Neural progenitor cell (in vitro differentiated cells): ENCODE results near the gene RBM14. TPM values are rescaled to one million over a fixed set of nuclear protein-coding genes. Genes with fewer than 3 reads are reported as not detected.

Experiments
- DNase-seq: peaks from one replicate; pipeline ENCODE4 v3.0.0-alpha.2; 2016; ENCODE audit warnings: low spot score
- H2AFZ ChIP-seq: fragments of 200-600 bp; sonication (generic); replicated peaks from 2 replicates; pipeline ENCODE4 v1.6.1; 2016; ENCODE audit warnings: antibody characterized with exemption
- H3F3A ChIP-seq: fragments of 200-600 bp; sonication (generic); 2 replicates; pipeline ENCODE4 v1.6.1; 2016; ENCODE audit warnings: antibody characterized with exemption, low read depth
- H3K27ac ChIP-seq: fragments of 200-600 bp; sonication (generic); 2 replicates; pipeline ENCODE4 v1.5.1; 2016; ENCODE audit warnings: mild to moderate bottlenecking
- H3K27me3 ChIP-seq: fragments of 200-600 bp; sonication (generic); 2 replicates; pipeline ENCODE4 v1.6.1; 2016; ENCODE audit warnings: mild to moderate bottlenecking, moderate library complexity
- H3K36me3 ChIP-seq: fragments of 200-600 bp; sonication (generic); 2 replicates; pipeline ENCODE4 v1.5.1; 2016
- H3K4me1 ChIP-seq: fragments of 200-600 bp; sonication (generic); 2 replicates; pipeline ENCODE4 v1.6.1; 2016; ENCODE audit warnings: mixed run types
- H3K4me2 ChIP-seq: fragments of 200-600 bp; sonication (generic); 2 replicates; pipeline ENCODE4 v1.6.1; 2016
- H3K4me3 ChIP-seq: fragments of 200-600 bp; sonication (generic); 2 replicates; pipeline ENCODE4 v1.5.1; 2016
- H3K79me2 ChIP-seq: fragments of 200-600 bp; sonication (generic); 2 replicates; pipeline ENCODE4 v1.6.1; 2016; ENCODE audit warnings: low read depth
- H3K9ac ChIP-seq: fragments of 200-600 bp; sonication (generic); 2 replicates; pipeline ENCODE4 v1.6.1; 2016
- H3K9me3 ChIP-seq: fragments of 200-600 bp; sonication (generic); 2 replicates; pipeline ENCODE4 v1.5.1; 2016; ENCODE audit warnings: low read depth
- H4K20me1 ChIP-seq: fragments of 200-600 bp; sonication (generic); 2 replicates; pipeline ENCODE4 v1.6.1; 2016; ENCODE audit warnings: low read depth
- H3K27ac Mint-ChIP-seq: 3 replicates; pipeline ENCODE4 v1.8.0; 2021; ENCODE audit warnings: mixed read lengths
- H3K27me3 Mint-ChIP-seq: 2 replicates; pipeline ENCODE4 v1.8.0; 2022; ENCODE audit warnings: low read depth, mild to moderate bottlenecking, inconsistent platforms, moderate library complexity, mixed read lengths; ENCODE audit not compliant: insufficient read depth
- H3K36me3 Mint-ChIP-seq: 3 replicates; pipeline ENCODE4 v1.8.0; 2021; ENCODE audit warnings: mixed read lengths
- H3K4me1 Mint-ChIP-seq: 3 replicates; pipeline ENCODE4 v1.8.0; 2021; ENCODE audit warnings: mixed read lengths
- H3K4me3 Mint-ChIP-seq: 3 replicates; pipeline ENCODE4 v1.8.0; 2021; ENCODE audit warnings: mild to moderate bottlenecking, moderate library complexity, mixed read lengths
- H3K9me3 Mint-ChIP-seq: 3 replicates; pipeline ENCODE4 v1.8.0; 2020; ENCODE audit warnings: mixed read lengths
- EZH2 ChIP-seq: fragments of 200-600 bp; sonication (generic); IDR thresholded peaks from 2 replicates; pipeline ENCODE4 v1.6.1; 2017; ENCODE audit warnings: antibody characterized with exemption, mild to moderate bottlenecking, moderate library complexity
- EZH2phosphoT487 ChIP-seq: fragments of 200-600 bp; sonication (generic); IDR thresholded peaks from 2 replicates; pipeline ENCODE4 v1.6.1; 2017; ENCODE audit warnings: antibody characterized with exemption
- total RNA-seq: library from RNA; depleted of rRNA; stranded (reverse); fragments of >200 nt; gene quantifications from 2 replicates; pipeline ENCODE4 v1.2.3, GENCODE V29; 2015; ENCODE audit warnings: low replicate concordance
- TF ChIP-seq, protein P1 (sequence below): fragments of 200-600 bp; sonication (generic); IDR thresholded peaks from 2 replicates; pipeline ENCODE4 v1.5.1; 2017; ENCODE audit warnings: antibody characterized with exemption, mild to moderate bottlenecking

The RBM14 gene
- total RNA-seq, 1 donor from 2014 or later: 38.2 TPM

DNA sequence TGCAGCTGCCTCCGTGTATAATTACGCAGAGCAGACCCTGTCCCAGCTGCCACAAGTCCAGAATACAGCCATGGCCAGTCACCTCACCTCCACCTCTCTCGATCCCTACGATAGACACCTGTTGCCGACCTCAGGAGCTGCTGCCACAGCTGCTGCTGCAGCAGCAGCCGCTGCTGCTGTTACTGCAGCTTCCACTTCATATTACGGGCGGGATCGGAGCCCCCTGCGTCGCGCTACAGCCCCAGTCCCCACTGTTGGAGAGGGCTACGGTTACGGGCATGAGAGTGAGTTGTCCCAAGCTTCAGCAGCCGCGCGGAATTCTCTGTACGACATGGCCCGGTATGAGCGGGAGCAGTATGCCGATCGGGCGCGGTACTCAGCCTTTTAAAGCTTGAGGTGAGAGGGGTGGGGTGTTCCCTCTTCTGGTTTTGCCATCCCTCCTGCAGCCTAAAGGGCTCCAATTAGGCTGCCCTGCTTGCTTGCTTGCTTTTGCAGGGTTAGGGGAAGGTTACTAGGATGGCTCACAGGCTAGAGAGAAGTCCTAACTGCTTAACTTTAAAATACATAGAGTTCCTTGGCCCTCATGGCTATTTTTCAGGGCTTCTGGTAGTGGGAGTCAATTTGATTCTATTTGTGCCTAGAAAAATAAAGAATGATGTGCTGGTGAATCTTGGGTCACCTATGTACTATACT, 27.5 kb downstream of the RBM14 start:
- no peak overlapping the region for H2AFZ ChIP-seq
- H3K79me2 ChIP-seq: peaks cover 100% of the 10 kb centered on the region
- peaks cover 100% of the 10 kb centered on the region for H4K20me1 ChIP-seq
- peaks cover 44% of the 10 kb centered on the region for H3K4me1 ChIP-seq
- TF ChIP-seq, protein P1, sequence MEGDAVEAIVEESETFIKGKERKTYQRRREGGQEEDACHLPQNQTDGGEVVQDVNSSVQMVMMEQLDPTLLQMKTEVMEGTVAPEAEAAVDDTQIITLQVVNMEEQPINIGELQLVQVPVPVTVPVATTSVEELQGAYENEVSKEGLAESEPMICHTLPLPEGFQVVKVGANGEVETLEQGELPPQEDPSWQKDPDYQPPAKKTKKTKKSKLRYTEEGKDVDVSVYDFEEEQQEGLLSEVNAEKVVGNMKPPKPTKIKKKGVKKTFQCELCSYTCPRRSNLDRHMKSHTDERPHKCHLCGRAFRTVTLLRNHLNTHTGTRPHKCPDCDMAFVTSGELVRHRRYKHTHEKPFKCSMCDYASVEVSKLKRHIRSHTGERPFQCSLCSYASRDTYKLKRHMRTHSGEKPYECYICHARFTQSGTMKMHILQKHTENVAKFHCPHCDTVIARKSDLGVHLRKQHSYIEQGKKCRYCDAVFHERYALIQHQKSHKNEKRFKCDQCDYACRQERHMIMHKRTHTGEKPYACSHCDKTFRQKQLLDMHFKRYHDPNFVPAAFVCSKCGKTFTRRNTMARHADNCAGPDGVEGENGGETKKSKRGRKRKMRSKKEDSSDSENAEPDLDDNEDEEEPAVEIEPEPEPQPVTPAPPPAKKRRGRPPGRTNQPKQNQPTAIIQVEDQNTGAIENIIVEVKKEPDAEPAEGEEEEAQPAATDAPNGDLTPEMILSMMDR: no peak
- TF ChIP-seq EZH2phosphoT487 (no peak), EZH2 (no peak)
- Mint-ChIP-seq H3K27ac (no peak overlapping the region), H3K36me3 (peaks cover 67% of the 10 kb centered on the region), H3K4me1 (peaks cover 56% of the 10 kb centered on the region), H3K27me3 (peaks cover 5% of the 10 kb centered on the region), H3K4me3 (no peak overlapping the region), H3K9me3 (no peaks in the 10 kb centered on the region)
- peak overlapping the region; percentile 31 for H3K9ac ChIP-seq
- H3K9me3 ChIP-seq: no peaks in the 10 kb centered on the region
- H3F3A ChIP-seq: peaks cover 54% of the 10 kb centered on the region
- H3K27me3 ChIP-seq: no peaks in the 10 kb centered on the region
- H3K27ac ChIP-seq: no peak overlapping the region
- H3K36me3 ChIP-seq: peaks cover 29% of the 10 kb centered on the region
- DNase-seq: no peak
- peak overlapping the region; percentile 84 for H3K4me2 ChIP-seq
- peak overlapping the region; percentile 77 for H3K4me3 ChIP-seq

DNA sequence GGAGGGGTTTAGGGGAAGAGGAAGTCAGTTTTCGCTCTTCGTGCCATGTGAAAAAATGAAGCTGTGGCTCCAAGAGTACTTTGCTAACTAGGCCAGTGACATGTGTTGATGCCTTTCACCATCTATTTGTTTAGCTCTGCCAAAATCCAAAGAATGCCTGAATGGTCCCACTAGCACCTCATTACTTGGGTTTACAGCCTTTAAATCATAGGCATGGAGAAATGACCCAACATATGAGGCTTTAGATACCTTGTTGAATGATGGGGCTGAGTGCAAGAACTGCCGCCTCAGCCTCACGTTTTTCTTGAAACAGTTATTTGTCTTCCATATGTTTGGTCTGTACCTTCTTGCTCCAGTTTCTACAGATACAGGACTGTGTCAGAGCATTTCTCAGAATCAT, 30.4 kb downstream of the RBM14 start:
- Mint-ChIP-seq H3K36me3 (peaks cover 70% of the 10 kb centered on the region), H3K27me3 (peaks cover 2% of the 10 kb centered on the region), H3K27ac (no peak overlapping the region), H3K4me1 (peaks cover 30% of the 10 kb centered on the region), H3K9me3 (no peaks in the 10 kb centered on the region), H3K4me3 (no peak overlapping the region)
- Histone ChIP-seq H3K36me3 (peaks cover 26% of the 10 kb centered on the region), H4K20me1 (peaks cover 96% of the 10 kb centered on the region), H2AFZ (no peak overlapping the region), H3K9ac (no peak overlapping the region), H3K4me1 (peaks cover 23% of the 10 kb centered on the region), H3K4me2 (no peak overlapping the region), H3K79me2 (peaks cover 100% of the 10 kb centered on the region), H3K4me3 (no peak overlapping the region), H3K9me3 (no peaks in the 10 kb centered on the region), H3K27ac (no peak overlapping the region), H3F3A (peaks cover 75% of the 10 kb centered on the region), H3K27me3 (no peaks in the 10 kb centered on the region)
- no peak for DNase-seq
- TF ChIP-seq, protein P1: no peak
- no peak for TF ChIP-seq EZH2
- TF ChIP-seq EZH2phosphoT487: no peak

DNA sequence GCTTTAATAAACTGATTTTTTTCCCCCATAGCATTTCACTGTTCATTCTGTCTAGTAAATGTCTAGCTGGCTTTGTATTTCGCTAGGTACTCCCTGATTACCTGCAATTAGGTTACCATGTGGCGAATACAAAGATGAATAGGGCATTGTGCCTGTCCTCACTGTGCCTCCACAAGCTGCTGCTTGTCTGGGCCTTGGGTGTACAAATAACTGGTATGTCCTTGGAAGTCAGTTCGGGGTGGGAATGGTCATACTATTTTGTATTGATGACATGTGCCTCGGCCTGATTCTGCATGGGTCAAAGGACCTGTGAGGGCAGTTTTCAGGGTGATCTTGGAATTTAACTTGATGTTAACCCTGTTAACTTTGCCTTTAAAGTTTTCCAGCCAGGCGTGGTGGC, 33.5 kb downstream of the RBM14 start:
- Mint-ChIP-seq H3K27ac (no peak overlapping the region), H3K27me3 (peaks cover 4% of the 10 kb centered on the region), H3K36me3 (peaks cover 56% of the 10 kb centered on the region), H3K4me1 (peaks cover 5% of the 10 kb centered on the region), H3K9me3 (no peaks in the 10 kb centered on the region), H3K4me3 (no peak overlapping the region)
- Histone ChIP-seq H3K79me2 (peaks cover 100% of the 10 kb centered on the region), H3K9ac (no peak overlapping the region), H3K9me3 (no peaks in the 10 kb centered on the region), H3K4me2 (no peak overlapping the region), H3K4me1 (no peaks in the 10 kb centered on the region), H3K27ac (no peak overlapping the region), H2AFZ (no peak overlapping the region), H4K20me1 (peaks cover 91% of the 10 kb centered on the region), H3K4me3 (no peak overlapping the region), H3K36me3 (peaks cover 21% of the 10 kb centered on the region), H3F3A (peaks cover 74% of the 10 kb centered on the region), H3K27me3 (no peaks in the 10 kb centered on the region)
- DNase-seq: no peak
- TF ChIP-seq EZH2phosphoT487 (no peak), EZH2 (no peak)
- TF ChIP-seq, protein P1: no peak
